ENCODE results near the gene ADD1.

Gene ADD1

GRCh38 chr4:2812612-2813354, 30.9 kb upstream of the ADD1 start:
- ChIA-PET CTCF (no interaction called here), POLR2A (ENCODE audit: low non-redundant PET) (interaction anchor here (0.7 kb wide), 1 partner anchor 53 kb away, joined by 3 read pairs; no protein-coding TSS in a partner anchor)
- DNase-seq (ENCODE audit: low spot score), result no peak
- TF ChIP-seq, protein P1, sequence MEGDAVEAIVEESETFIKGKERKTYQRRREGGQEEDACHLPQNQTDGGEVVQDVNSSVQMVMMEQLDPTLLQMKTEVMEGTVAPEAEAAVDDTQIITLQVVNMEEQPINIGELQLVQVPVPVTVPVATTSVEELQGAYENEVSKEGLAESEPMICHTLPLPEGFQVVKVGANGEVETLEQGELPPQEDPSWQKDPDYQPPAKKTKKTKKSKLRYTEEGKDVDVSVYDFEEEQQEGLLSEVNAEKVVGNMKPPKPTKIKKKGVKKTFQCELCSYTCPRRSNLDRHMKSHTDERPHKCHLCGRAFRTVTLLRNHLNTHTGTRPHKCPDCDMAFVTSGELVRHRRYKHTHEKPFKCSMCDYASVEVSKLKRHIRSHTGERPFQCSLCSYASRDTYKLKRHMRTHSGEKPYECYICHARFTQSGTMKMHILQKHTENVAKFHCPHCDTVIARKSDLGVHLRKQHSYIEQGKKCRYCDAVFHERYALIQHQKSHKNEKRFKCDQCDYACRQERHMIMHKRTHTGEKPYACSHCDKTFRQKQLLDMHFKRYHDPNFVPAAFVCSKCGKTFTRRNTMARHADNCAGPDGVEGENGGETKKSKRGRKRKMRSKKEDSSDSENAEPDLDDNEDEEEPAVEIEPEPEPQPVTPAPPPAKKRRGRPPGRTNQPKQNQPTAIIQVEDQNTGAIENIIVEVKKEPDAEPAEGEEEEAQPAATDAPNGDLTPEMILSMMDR (conservative IDR thresholded peaks at IDR 0.05; ENCODE audit: low read depth), result no peak
- peak overlapping the region; percentile 61 for H3K27ac ChIP-seq

GRCh38 chr4:2813446-2814405, 29.9 kb upstream of the ADD1 start:
- H3K27ac ChIP-seq, result peak overlapping the region; percentile 61
- no peak for DNase-seq (ENCODE audit: low spot score)
- TF ChIP-seq, protein P1 (conservative IDR thresholded peaks at IDR 0.05; ENCODE audit: low read depth), result no peak
- POLR2A ChIA-PET (ENCODE audit: low non-redundant PET), result no interaction called here
- CTCF ChIA-PET, result no interaction called here

DNA sequence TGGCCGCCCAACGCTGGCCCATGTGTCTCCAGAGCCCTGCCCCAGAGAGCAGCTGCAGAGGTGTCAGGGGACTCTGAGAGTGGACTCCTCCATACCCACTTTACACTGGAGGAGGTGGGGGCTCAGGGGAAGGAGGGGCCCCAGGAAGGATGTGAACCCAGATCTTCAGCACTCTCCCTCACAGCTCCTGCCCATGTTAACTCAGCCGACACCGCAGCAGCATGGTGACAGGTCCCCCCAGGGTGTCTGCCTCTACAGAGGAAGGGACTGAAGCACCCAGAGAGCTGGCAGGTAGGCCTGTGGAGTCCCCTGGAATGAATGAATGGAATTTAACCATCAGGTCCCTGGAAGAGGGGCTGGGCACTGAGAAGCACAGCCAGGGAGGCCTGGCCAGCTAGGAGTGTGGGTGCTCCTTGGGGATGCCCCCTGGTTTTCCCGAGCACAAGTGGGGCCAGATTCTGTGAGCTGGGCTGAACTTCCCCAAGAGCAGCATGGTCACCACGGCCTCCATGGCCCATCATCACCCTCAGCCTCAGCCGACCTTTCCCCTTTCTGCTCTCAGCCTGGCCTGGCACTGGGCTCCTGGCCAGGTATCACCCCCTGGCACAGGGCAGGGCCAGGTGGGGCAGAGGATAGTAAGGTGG, 28.9 kb upstream of the ADD1 start:
- no peak for DNase-seq (ENCODE audit: low spot score)
- POLR2A ChIA-PET (ENCODE audit: low non-redundant PET), result no interaction called here
- TF ChIP-seq, protein P1 (conservative IDR thresholded peaks at IDR 0.05; ENCODE audit: low read depth), result no peak
- H3K27ac ChIP-seq, result peak overlapping the region; percentile 34
- CTCF ChIA-PET, result interaction anchor here (0.6 kb wide), 1 partner anchor 292 kb away, joined by 5 read pairs; no protein-coding TSS in a partner anchor

- DNase-seq (ENCODE audit: low spot score), result no peak
- ChIA-PET POLR2A (ENCODE audit: low non-redundant PET) (no interaction called here), CTCF (no interaction called here)
- TF ChIP-seq, protein P1 (conservative IDR thresholded peaks at IDR 0.05; ENCODE audit: low read depth), result no peak
- peak overlapping the region; percentile 72; the same call in 1 of the 2 replicates for H3K27ac ChIP-seq
Measured at GRCh38 chr4:2816401-2816954, 27.2 kb upstream of the ADD1 start.

DNA sequence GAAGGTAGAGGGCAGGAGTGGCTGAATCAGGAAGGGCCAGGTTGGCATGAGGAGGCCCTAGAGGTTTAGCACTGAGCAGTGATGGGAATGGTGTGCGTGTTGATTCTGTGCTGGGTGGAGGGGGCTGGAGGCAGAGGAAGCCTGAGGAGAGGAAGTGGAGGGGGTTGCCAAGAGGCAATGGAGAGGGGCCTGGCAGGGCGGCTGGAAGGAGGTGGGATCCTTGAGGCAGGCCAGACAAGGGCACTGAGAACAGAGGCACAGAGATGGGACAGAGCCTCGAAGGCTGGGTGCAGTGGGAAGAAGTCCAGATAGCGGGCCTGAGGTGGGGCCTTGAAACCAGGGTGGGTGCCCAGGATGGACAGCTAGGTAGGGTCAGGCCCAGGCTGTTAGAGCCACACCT, 26.5 kb upstream of the ADD1 start:
- TF ChIP-seq, protein P1 (conservative IDR thresholded peaks at IDR 0.05; ENCODE audit: low read depth), result no peak
- ChIA-PET POLR2A (ENCODE audit: low non-redundant PET) (no interaction called here), CTCF (no interaction called here)
- no peak for DNase-seq (ENCODE audit: low spot score)
- H3K27ac ChIP-seq, result peak overlapping the region; percentile 72

Data from RWPE1 (cell line).